8988T (cell line): ENCODE data around the gene NRXN3.

Experiments
- DNase-seq: peaks from one replicate; pipeline ENCODE4 v3.0.0; 2011

NRXN3 gene

GRCh38 chr14:79405512-79405910, 1235.3 kb downstream of the NRXN3 start:
- DNase-seq, result no peak

GRCh38 chr14:79407572-79407971, 1237.4 kb downstream of the NRXN3 start:
- DNase-seq, result no peak

- DNase-seq, result no peak
These were observed 1238.5 kb downstream of the NRXN3 start for GRCh38 chr14:79408696-79409095.

GRCh38 chr14:79411403-79412174, 1241.4 kb downstream of the NRXN3 start:
- no peak for DNase-seq

GRCh38 chr14:79412822-79413221, 1242.6 kb downstream of the NRXN3 start:
- DNase-seq, result no peak

- no peak for DNase-seq
These were observed 1243.7 kb downstream of the NRXN3 start for GRCh38 chr14:79413734-79414428.

GRCh38 chr14:79415726-79416125, 1245.6 kb downstream of the NRXN3 start:
- no peak for DNase-seq

GRCh38 chr14:79417961-79418360, 1247.8 kb downstream of the NRXN3 start:
- DNase-seq, result no peak

GRCh38 chr14:79418649-79419415, 1248.7 kb downstream of the NRXN3 start:
- DNase-seq, result no peak

- no peak for DNase-seq
These were observed 1249.6 kb downstream of the NRXN3 start for GRCh38 chr14:79419571-79420327.

GRCh38 chr14:79420725-79421124, 1250.6 kb downstream of the NRXN3 start:
- DNase-seq, result no peak

- no peak for DNase-seq
These were observed 1251.6 kb downstream of the NRXN3 start for GRCh38 chr14:79421811-79422210.

- no peak for DNase-seq
These were observed 1254.3 kb downstream of the NRXN3 start for GRCh38 chr14:79424462-79424861.

GRCh38 chr14:79426103-79426755, 1256.1 kb downstream of the NRXN3 start:
- no peak for DNase-seq

- DNase-seq, result no peak
These were observed 1262.5 kb downstream of the NRXN3 start for GRCh38 chr14:79432640-79433039.

- no peak for DNase-seq
These were observed 1266.2 kb downstream of the NRXN3 start for GRCh38 chr14:79436335-79436734.

GRCh38 chr14:79437951-79438350, 1267.8 kb downstream of the NRXN3 start:
- DNase-seq, result no peak

GRCh38 chr14:79438696-79439342, 1268.6 kb downstream of the NRXN3 start:
- DNase-seq, result no peak

- DNase-seq, result no peak
These were observed 1272.6 kb downstream of the NRXN3 start for GRCh38 chr14:79442786-79443185.

- DNase-seq, result no peak
These were observed 1273.4 kb downstream of the NRXN3 start for GRCh38 chr14:79443602-79444001.

GRCh38 chr14:79448960-79449359, 1278.8 kb downstream of the NRXN3 start:
- DNase-seq, result no peak

- no peak for DNase-seq
These were observed 1281.4 kb downstream of the NRXN3 start for GRCh38 chr14:79451601-79452000.
